B cell (primary cell): ENCODE measurements around the gene LTB. TPM values are rescaled to one million over a fixed set of nuclear protein-coding genes. Genes with fewer than 3 reads are reported as not detected.

ENCODE experiments used
- ATAC-seq: fragments of 200-7000 bp; cut with Tn5 transposase; one replicate; pipeline ENCODE4 v1.10.0; 2021; ENCODE audit warnings: low read depth, mild to moderate bottlenecking, moderate number of reproducible peaks, moderate library complexity
- CTCF ChIA-PET: fragments of 350-600 bp; sonication (Branson Sonifier 250); formaldehyde crosslinking; loops from one replicate; lab custom pipeline; 2021; ENCODE audit warnings: antibody characterized with exemption, inconsistent platforms; lab: Charles Lee
- POLR2A ChIA-PET: fragments of 350-600 bp; sonication (Branson Sonifier 250); formaldehyde crosslinking; loops from one replicate; lab custom pipeline; 2021; ENCODE audit warnings: antibody characterized with exemption; lab: Charles Lee
- DNase-seq: peaks from one replicate; pipeline ENCODE4 v3.0.0; 2013
- H2AFZ ChIP-seq: 2 replicates; pipeline ENCODE4 v1.6.1; 2012; ENCODE audit warnings: mild to moderate bottlenecking, low read depth, low read length; ENCODE audit not compliant: insufficient read depth, poor library complexity, severe bottlenecking
- H3K27ac ChIP-seq, 2 donors: 1 replicate in 1 of 2; 2 replicates in 1 of 2; pipeline ENCODE4 v1.5.1; 2012 to 2013; ENCODE audit warnings: low read length in 2 of 2, mild to moderate bottlenecking in 2 of 2, moderate library complexity in 1 of 2
- H3K27me3 ChIP-seq, 4 experiments: fragments of 200-600 bp in 1 of 4; sonication (generic) in 1 of 4; replicated peaks in 1 of 4; 1 replicate in 2 of 4; 2 replicates in 2 of 4; pipeline versions ENCODE4 v1.6.1 to v1.7.0; 2013 to 2016; ENCODE audit warnings: low read length in 3 of 4, mild to moderate bottlenecking in 2 of 4, mixed read lengths in 1 of 4, moderate library complexity in 1 of 4; ENCODE audit not compliant: insufficient read depth in 4 of 4, control insufficient read depth in 3 of 4; ENCODE audit errors: control extremely low read depth in 1 of 4
- H3K36me3 ChIP-seq, 2 experiments: replicated peaks in 1 of 2; 1 replicate in 1 of 2; 2 replicates in 1 of 2; pipeline versions ENCODE4 v1.6.1 to v1.7.1; 2013; ENCODE audit warnings: low read length in 1 of 2; ENCODE audit not compliant: insufficient read depth in 2 of 2, control insufficient read depth in 1 of 2; ENCODE audit errors: control extremely low read depth in 1 of 2, extremely low read depth in 1 of 2
- H3K4me1 ChIP-seq, 2 donors: fragments of 200-600 bp in 1 of 2; sonication (generic) in 1 of 2; 1 replicate in 1 of 2; 2 replicates in 1 of 2; pipeline versions ENCODE4 v1.5.1 to v1.6.1; 2013 to 2017; ENCODE audit warnings: low read length in 2 of 2; ENCODE audit not compliant: control insufficient read depth in 2 of 2, insufficient read depth in 2 of 2
- H3K4me2 ChIP-seq: replicated peaks from 2 replicates; pipeline ENCODE3; 2012; ENCODE audit warnings: mild to moderate bottlenecking, low read depth, low read length; ENCODE audit not compliant: poor library complexity, severe bottlenecking
- H3K4me3 ChIP-seq, 5 experiments: fragments of 200-600 bp in 1 of 5; sonication (generic) in 1 of 5; 1 replicate in 3 of 5; 2 replicates in 2 of 5; pipeline versions ENCODE4 v1.5.1 to v1.7.0; 2011 to 2016; ENCODE audit warnings: low read length in 4 of 5, mild to moderate bottlenecking in 4 of 5, low read depth in 2 of 5, control low read depth in 1 of 5, moderate library complexity in 1 of 5; ENCODE audit not compliant: insufficient read depth in 1 of 5; ENCODE audit errors: control extremely low read depth in 1 of 5, extremely low read depth in 1 of 5
- H3K79me2 ChIP-seq: fragments of 200-600 bp; sonication (generic); one replicate; pipeline ENCODE4 v1.6.0; 2016; ENCODE audit warnings: low read length; ENCODE audit not compliant: control insufficient read depth, insufficient read depth
- H3K9ac ChIP-seq: fragments of 200-600 bp; sonication (generic); 2 replicates; pipeline ENCODE4 v1.6.1; 2017; ENCODE audit warnings: mild to moderate bottlenecking, low read length, moderate library complexity
- H3K9me3 ChIP-seq, 3 donors: one replicate each; pipeline versions ENCODE4 v1.6.1 to v1.7.1; 2013; ENCODE audit warnings: low read length in 2 of 3; ENCODE audit not compliant: control insufficient read depth in 2 of 3, insufficient read depth in 1 of 3; ENCODE audit errors: control extremely low read depth in 1 of 3
- H4K20me1 ChIP-seq: 2 replicates; pipeline ENCODE4 v1.6.0; 2012; ENCODE audit warnings: mild to moderate bottlenecking, low read length; ENCODE audit not compliant: insufficient read depth, control insufficient read depth, poor library complexity, severe bottlenecking
- H3K27ac Mint-ChIP-seq: one replicate; pipeline ENCODE4 v1.8.0; 2021; ENCODE audit warnings: mixed read lengths
- H3K27me3 Mint-ChIP-seq: one replicate; pipeline ENCODE4 v1.8.0; 2021; ENCODE audit warnings: mixed read lengths
- H3K4me1 Mint-ChIP-seq: one replicate; pipeline ENCODE4 v1.8.0; 2021; ENCODE audit warnings: mixed read lengths
- H3K4me3 Mint-ChIP-seq: one replicate; pipeline ENCODE4 v1.8.0; 2021; ENCODE audit warnings: mixed read lengths
- H3K9me3 Mint-ChIP-seq: one replicate; pipeline ENCODE4 v1.8.0; 2022; ENCODE audit warnings: mixed read lengths; ENCODE audit not compliant: insufficient read depth
- CTCF ChIP-seq: fragments of 200-600 bp; IDR thresholded peaks from one replicate; pipeline ENCODE4 v1.8.0; 2022; ENCODE audit warnings: antibody characterized with exemption, mild to moderate bottlenecking
- EZH2 ChIP-seq: IDR thresholded peaks from 2 replicates; pipeline ENCODE4 v1.6.1; 2012; ENCODE audit warnings: borderline replicate concordance, low read depth, mild to moderate bottlenecking, moderate library complexity, low read length; ENCODE audit not compliant: insufficient read depth, poor library complexity, severe bottlenecking
- WGBS: methylation state at CpG from one replicate; pipeline ENCODE4 v1.1.5; 2013; ENCODE audit warnings: missing lambda C conversion rate; ENCODE audit not compliant: insufficient coverage; 5-methylcytosine and 5-hydroxymethylcytosine counted together
- intact Hi-C: fragments of 100-400 bp; cut with micrococcal nuclease; formaldehyde crosslinking; loops from one replicate; pipeline ENCODE4 v1.10.0; 2022
- polyA plus RNA-seq: library from polyadenylated mRNA; depleted of rRNA; stranded (reverse); fragments of >200 nt; gene quantifications from 2 replicates; pipeline ENCODE4 v1.2.3, GENCODE V29; 2012
- total RNA-seq, 2 donors: library from RNA; stranded (reverse); fragments of 120-200 nt in 1 of 2; gene quantifications; 1 replicate in 1 of 2; 2 replicates in 1 of 2; pipeline versions ENCODE4 v1.2.3 to v1.2.4, GENCODE V29; 2013 to 2022

LTB gene
- total and polyA plus RNA-seq, 2 donors (not counting 1 experiment from before 2014, with no cell fraction given): 488 to 938 TPM

GRCh38 chr6:31538805-31539400 lies 43.3 kb downstream of the LTB start:
- H3K4me3 ChIP-seq: no peak overlapping the region
- ATAC-seq (no peak), DNase-seq (no peak)
- H3K27ac ChIP-seq: peak overlapping the region in 1 of 2 donors; percentile 46
- H3K36me3 ChIP-seq: peaks cover 4 to 67% of the 10 kb centered on the region in 2 experiments
- H3K27ac Mint-ChIP-seq: peak overlapping the region; percentile 20
- peak overlapping the region; percentile 37 for H3K4me2 ChIP-seq
- H3K9ac ChIP-seq: no peak overlapping the region
- WGBS: 96% methylated on average over 3 of the region's 6 CpGs
- H3K27me3 Mint-ChIP-seq: no peaks in the 10 kb centered on the region
- ChIA-PET CTCF (interaction anchor here (0.5 to 0.9 kb wide), 4 partner anchors 12 to 368 kb away, joined by 3 read pairs; no protein-coding TSS in a partner anchor), POLR2A (no interaction called here)
- intact Hi-C loops: no loop called here
- TF ChIP-seq CTCF: no peak
- no peak for TF ChIP-seq EZH2
- peak overlapping the region; percentile 40 for H3K4me3 Mint-ChIP-seq
- no peaks in the 10 kb centered on the region for H3K27me3 ChIP-seq
- peaks cover 57% of the 10 kb centered on the region for H3K79me2 ChIP-seq
- no peak overlapping the region for H2AFZ ChIP-seq
- peaks cover 30 to 36% of the 10 kb centered on the region in 2 donors for H3K4me1 ChIP-seq
- peaks cover 64% of the 10 kb centered on the region for H4K20me1 ChIP-seq
- no peaks in the 10 kb centered on the region for H3K9me3 ChIP-seq
- no peaks in the 10 kb centered on the region for H3K9me3 Mint-ChIP-seq
- peaks cover 47% of the 10 kb centered on the region for H3K4me1 Mint-ChIP-seq

GRCh38 chr6:31535538-31536324 lies 46.5 kb downstream of the LTB start:
- peaks cover 46% of the 10 kb centered on the region for H3K79me2 ChIP-seq
- H3K4me3 Mint-ChIP-seq: no peak overlapping the region
- H3K27ac Mint-ChIP-seq: no peak overlapping the region

More at GRCh38 chr6:31535538-31536324, 46.5 kb downstream of the LTB start:
- CTCF ChIA-PET: interaction anchor here (0.6 kb wide), 1 partner anchor 63 kb away, joined by 3 read pairs; no protein-coding TSS in a partner anchor
- Histone ChIP-seq H2AFZ (no peak overlapping the region), H3K4me2 (no peak overlapping the region), H3K4me3 (no peak overlapping the region), H4K20me1 (peaks cover 90% of the 10 kb centered on the region), H3K4me1 (peaks cover 21 to 25% of the 10 kb centered on the region in 2 donors), H3K36me3 (peaks cover 4 to 97% of the 10 kb centered on the region in 2 experiments), H3K9me3 (no peaks in the 10 kb centered on the region), H3K9ac (no peak overlapping the region), H3K27me3 (no peaks in the 10 kb centered on the region), H3K27ac (no peak overlapping the region)
- Mint-ChIP-seq H3K27me3 (no peaks in the 10 kb centered on the region), H3K4me1 (peaks cover 40% of the 10 kb centered on the region), H3K9me3 (no peaks in the 10 kb centered on the region)
- POLR2A ChIA-PET: no interaction called here
- TF ChIP-seq EZH2: no peak
- no peak for TF ChIP-seq CTCF
- ATAC-seq: no peak
- intact Hi-C loops: no loop called here
- no peak for DNase-seq
- WGBS: no CpG with 5 or more reads among the region's 2 CpGs
